Head of caudate nucleus (tissue), 42 donors: Measurements from ENCODE around the gene POM121L2.

Experiments used
- DNase-seq, 42 donors: peaks; one replicate each; pipeline versions ENCODE4 v3.0.0 to v3.0.0-alpha.2; 2020 to 2021; ENCODE audit warnings: mixed read lengths in 7 of 42
- intact Hi-C: fragments of 100-400 bp; cut with DNase I; formaldehyde crosslinking; loops from one replicate; pipeline ENCODE4 v1.15.0; 2022

The POM121L2 gene

GRCh38 chr6:27312146-27312949 lies at the start of gene POM121L2:
Gene POM121L2, minus strand, starts transcription at chr6:27312273. Its CDS starts 103 bp downstream, at chr6:27312170.
- intact Hi-C loops = no loop called here
- DNase-seq = peak in 40 of 42 donors; percentile 4 to 81 (median 52)

GRCh38 chr6:27359231-27359630 lies 47.2 kb upstream of the POM121L2 start:
- intact Hi-C loops = no loop called here
- DNase-seq = no peak

- no peak for DNase-seq
- intact Hi-C loops = no loop called here
Observed at GRCh38 chr6:27358786-27359185, 46.7 kb upstream of the POM121L2 start.

- DNase-seq = no peak
- intact Hi-C loops = no loop called here
Observed at GRCh38 chr6:27352850-27353249, 40.8 kb upstream of the POM121L2 start.

GRCh38 chr6:27334141-27334540 lies 22.1 kb upstream of the POM121L2 start:
- intact Hi-C loops = no loop called here
- no peak for DNase-seq

GRCh38 chr6:27333642-27334040 lies 21.6 kb upstream of the POM121L2 start:
- no peak for DNase-seq
- intact Hi-C loops = no loop called here

- intact Hi-C loops = no loop called here
- peak; percentile 18 to 84 (median 56) for DNase-seq
Observed at GRCh38 chr6:27332692-27333641, 20.9 kb upstream of the POM121L2 start.

GRCh38 chr6:27327023-27327738 lies 15.1 kb upstream of the POM121L2 start:
- intact Hi-C loops = no loop called here
- DNase-seq = no peak

- DNase-seq = no peak
- intact Hi-C loops = no loop called here
Observed at GRCh38 chr6:27321901-27322300, 9.8 kb upstream of the POM121L2 start.

- DNase-seq = no peak
- intact Hi-C loops = no loop called here
Observed at GRCh38 chr6:27321370-27321769, 9.3 kb upstream of the POM121L2 start.

- intact Hi-C loops = no loop called here
- no peak for DNase-seq
Observed at GRCh38 chr6:27318973-27319372, 6.9 kb upstream of the POM121L2 start.

GRCh38 chr6:27314046-27314445 lies 2.0 kb upstream of the POM121L2 start:
- intact Hi-C loops = no loop called here
- DNase-seq = no peak

- intact Hi-C loops = no loop called here
Observed at GRCh38 chr6:27312950-27313271, 838 bp upstream of the POM121L2 start.

GRCh38 chr6:27311806-27312145 lies 297 bp downstream of the POM121L2 start:
- no peak for DNase-seq
- intact Hi-C loops = no loop called here

More at GRCh38 chr6:27312950-27313271, 838 bp upstream of the POM121L2 start:
- DNase-seq = no peak

- DNase-seq = no peak
- intact Hi-C loops = no loop called here
Observed at GRCh38 chr6:27303613-27304272, 8.3 kb downstream of the POM121L2 start.

- intact Hi-C loops = no loop called here
Observed at GRCh38 chr6:27297857-27298730, 14.0 kb downstream of the POM121L2 start.

GRCh38 chr6:27297484-27297856 lies 14.6 kb downstream of the POM121L2 start:
- intact Hi-C loops = no loop called here
- no peak for DNase-seq

More at GRCh38 chr6:27297857-27298730, 14.0 kb downstream of the POM121L2 start:
- DNase-seq = no peak

GRCh38 chr6:27296106-27296783 lies 15.8 kb downstream of the POM121L2 start:
- intact Hi-C loops = no loop called here
- DNase-seq = no peak
